ENCODE measurements around the gene CLNK. TPM values are rescaled to one million over a fixed set of nuclear protein-coding genes. Genes with fewer than 3 reads are reported as not detected.
"Not testable (repeated sequence)": the region's sequence is repeated elsewhere in the genome, so short reads cannot be mapped to it uniquely, and the experiment has no call there.

The CLNK gene
- total RNA-seq, 8 experiments from 2014 or later, result 0.05 to 0.21 (median 0.08) TPM; not detected in 1

DNA sequence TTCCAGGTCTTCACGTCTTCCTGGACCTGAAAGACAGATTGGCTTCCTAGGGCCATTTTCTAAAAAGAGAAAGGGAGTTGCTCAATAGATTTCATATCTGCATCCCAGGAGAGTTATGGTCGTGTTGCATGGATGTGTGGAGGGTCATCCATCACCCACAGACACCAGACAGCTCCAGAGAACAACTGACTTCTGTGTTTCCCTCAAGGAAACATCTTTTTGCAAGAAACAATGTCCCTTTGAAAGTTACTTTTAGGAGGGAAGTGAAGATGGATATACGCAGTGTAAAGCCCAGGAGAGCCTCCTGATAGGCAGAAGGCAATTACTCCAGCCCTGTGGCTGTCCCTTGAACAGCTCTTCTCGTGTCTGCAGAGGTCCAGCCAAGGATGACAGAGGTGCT lies 108.3 kb downstream of the CLNK start:
- ATAC-seq (replicated peaks in 6 of 8), result no peak
- in situ Hi-C loops (cut with MboI; ENCODE audit: low pct_unique_long_range_greater_than_20kb in 2 of 9, low sequenced_read_pairs in 9 of 9, unreplicated experiment in 9 of 9), result loop anchor here in 3 of 9 experiments (10.0 to 25.0 kb wide), 3 partner anchors 836 to 861 kb away; partner anchors contain the start of gene HS3ST1 (in 2 of the 3)
- Histone ChIP-seq H3K4me1 (replicated peaks in 1 of 2) (peaks cover 0 to 3% of the 10 kb centered on the region in 2 donors), H3K27ac (no peak overlapping the region), H3K4me3 (no peak overlapping the region)
- 0 to 83% (median 43%) methylated on average over 1 to 2 of the region's 4 CpGs; no CpG with 5 or more reads in 4 of the 10 experiments for WGBS, 10 experiments

DNA sequence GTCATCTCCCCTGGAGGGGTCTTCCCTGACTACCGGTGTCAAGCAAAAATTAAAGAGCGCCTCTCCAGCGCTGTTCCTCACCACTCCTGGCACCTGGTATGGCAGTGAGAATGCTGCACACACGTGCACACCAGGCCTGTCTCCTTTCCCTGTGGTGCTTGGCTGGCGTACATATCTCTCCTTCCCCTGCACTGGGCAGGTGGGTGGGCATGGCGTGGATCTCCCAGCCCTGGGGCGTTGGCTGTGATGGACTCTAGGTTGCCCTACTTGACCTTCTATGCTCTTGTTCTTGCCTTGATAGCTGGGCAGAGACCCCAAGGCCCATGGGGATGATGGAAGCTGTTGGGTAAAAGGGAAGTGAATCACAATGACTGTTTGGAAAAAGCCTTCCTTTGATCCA lies 109.2 kb downstream of the CLNK start:
- 38 to 100% (median 82%) methylated on average over 2 to 5 of the region's 7 CpGs; no CpG with 5 or more reads in 3 of the 10 experiments for whole genome bisulfite sequencing, 10 experiments
- Histone ChIP-seq H3K4me1 (replicated peaks in 1 of 2) (peaks cover 0 to 3% of the 10 kb centered on the region in 2 donors), H3K27ac (no peak overlapping the region), H3K4me3 (no peak overlapping the region)
- no peak for ATAC-seq (replicated peaks in 6 of 8)
- in situ Hi-C loops (cut with MboI; ENCODE audit: low pct_unique_long_range_greater_than_20kb in 2 of 9, low sequenced_read_pairs in 9 of 9, unreplicated experiment in 9 of 9), result loop anchor here in 3 of 9 experiments (10.0 to 25.0 kb wide), 3 partner anchors 837 to 862 kb away; partner anchors contain the start of gene HS3ST1 (in 2 of the 3)

DNA sequence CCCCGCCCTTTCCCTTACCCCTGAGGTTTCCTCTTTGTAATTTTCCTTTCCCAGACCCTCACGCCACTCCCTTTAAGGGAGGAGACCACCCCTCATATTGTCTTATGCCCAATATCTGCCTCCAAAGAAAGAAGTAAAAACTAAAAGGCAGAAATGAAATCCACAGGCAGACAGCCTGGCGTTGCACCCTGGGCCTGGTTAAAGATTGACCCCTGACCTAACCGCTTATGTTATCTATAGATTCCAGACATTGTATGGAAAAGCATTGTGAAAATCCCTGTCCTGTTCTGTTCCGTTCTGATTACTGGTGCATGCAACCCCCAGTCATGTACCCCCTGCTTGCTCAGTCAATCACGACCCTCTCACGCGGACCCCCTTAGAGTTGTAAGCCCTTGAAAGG lies 110.0 kb downstream of the CLNK start:
- not testable (repeated sequence) for H3K4me3 ChIP-seq; H3K27ac ChIP-seq; ATAC-seq (replicated peaks in 6 of 8); H3K4me1 ChIP-seq (replicated peaks in 1 of 2)
- WGBS, 10 experiments, result 17 to 100% (median 90%) methylated on average over 1 to 5 of the region's 8 CpGs; no CpG with 5 or more reads in 5 of the 10 experiments
- in situ Hi-C loops (cut with MboI; ENCODE audit: low pct_unique_long_range_greater_than_20kb in 2 of 9, low sequenced_read_pairs in 9 of 9, unreplicated experiment in 9 of 9), result loop anchor here in 2 of 9 experiments (10.0 to 25.0 kb wide), 2 partner anchors 412 to 850 kb away; partner anchors contain the start of gene HS3ST1 (in 1 of the 2)

DNA sequence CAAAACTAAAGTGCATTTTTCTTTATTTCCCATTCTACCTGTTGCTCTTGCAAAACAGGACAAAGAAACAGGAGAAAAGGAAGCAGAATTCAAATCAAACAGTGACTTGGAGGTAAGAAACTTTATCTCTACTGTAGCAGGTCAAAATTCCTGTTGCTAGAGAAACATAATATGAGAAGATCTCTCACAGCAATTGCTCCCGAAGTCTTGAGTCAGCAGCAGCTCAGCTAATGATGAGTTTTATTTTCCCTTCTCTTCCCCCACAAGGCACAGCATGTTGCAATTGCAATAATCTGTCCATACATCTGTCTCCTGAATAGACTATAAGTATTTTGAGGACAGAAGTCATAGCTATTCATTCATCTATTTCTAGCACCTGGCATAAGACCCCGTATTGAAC lies 112.7 kb downstream of the CLNK start:
- Histone ChIP-seq H3K4me1 (replicated peaks in 1 of 2) (peaks cover 0 to 3% of the 10 kb centered on the region in 2 donors), H3K27ac (no peak overlapping the region), H3K4me3 (no peak overlapping the region)
- ATAC-seq (replicated peaks in 6 of 8), result no peak
- in situ Hi-C loops (cut with MboI; ENCODE audit: low pct_unique_long_range_greater_than_20kb in 2 of 9, low sequenced_read_pairs in 9 of 9, unreplicated experiment in 9 of 9), result loop anchor here in 2 of 9 experiments (10.0 to 25.0 kb wide), 2 partner anchors 410 to 853 kb away; partner anchors contain the start of gene HS3ST1 (in 1 of the 2)
- WGBS, 10 experiments, result 11 to 82% (median 63%) methylated on average over 1 to 2 of the region's 2 CpGs; no CpG with 5 or more reads in 3 of the 10 experiments

DNA sequence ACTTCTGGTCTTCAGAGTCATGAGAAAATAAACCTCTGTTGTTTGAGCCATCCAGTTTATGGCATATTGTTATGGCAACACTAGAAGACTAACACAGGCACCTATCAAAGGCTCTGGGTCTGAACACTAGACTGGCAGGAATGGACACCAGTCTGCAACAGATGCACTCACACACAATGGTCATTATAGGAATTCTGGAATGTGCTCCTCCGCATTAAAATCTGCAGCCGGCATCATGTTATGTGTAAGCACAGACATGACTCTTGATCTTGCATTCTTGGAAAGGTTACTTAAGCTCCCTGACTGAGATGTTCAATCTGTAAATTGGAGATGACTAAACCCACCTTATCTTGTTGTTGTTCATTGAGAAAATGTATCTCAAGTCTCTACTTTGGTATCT lies 115.1 kb downstream of the CLNK start:
- Histone ChIP-seq H3K4me1 (replicated peaks in 1 of 2) (peaks cover 0 to 3% of the 10 kb centered on the region in 2 donors), H3K4me3 (no peak overlapping the region), H3K27ac (no peak overlapping the region)
- in situ Hi-C loops (cut with MboI; ENCODE audit: low pct_unique_long_range_greater_than_20kb in 2 of 9, low sequenced_read_pairs in 9 of 9, unreplicated experiment in 9 of 9), result loop anchor here in 1 of 9 experiments (25.0 kb wide), 1 partner anchor 407 kb away; no protein-coding TSS in a partner anchor
- WGBS, 10 experiments, result 20 to 100% (median 96%) methylated on average over 1 to 2 of the region's 2 CpGs; no CpG with 5 or more reads in 4 of the 10 experiments
- ATAC-seq (replicated peaks in 6 of 8), result no peak

DNA sequence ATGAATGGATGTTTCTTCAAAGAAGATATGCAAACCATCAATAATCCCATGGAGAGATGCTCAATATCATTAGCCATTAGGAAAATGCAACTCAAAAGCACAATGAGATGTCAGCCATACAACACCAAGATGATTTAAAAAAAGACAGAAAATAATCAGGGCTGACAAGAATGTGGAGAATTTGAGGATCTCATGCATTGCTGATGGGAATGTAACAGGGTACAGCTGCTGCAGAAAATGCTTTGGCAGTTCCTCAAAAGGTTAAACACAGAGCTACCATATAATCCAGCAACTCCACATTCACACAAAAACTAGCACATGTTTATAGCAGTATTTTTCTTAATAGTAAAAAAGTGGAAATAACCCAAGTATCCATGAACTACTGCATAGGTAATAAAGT lies 116.8 kb downstream of the CLNK start:
- Histone ChIP-seq H3K27ac (no peak overlapping the region), H3K4me1 (replicated peaks in 1 of 2) (no peaks in the 10 kb centered on the region), H3K4me3 (no peak overlapping the region)
- in situ Hi-C loops (cut with MboI; ENCODE audit: low pct_unique_long_range_greater_than_20kb in 2 of 9, low sequenced_read_pairs in 9 of 9, unreplicated experiment in 9 of 9), result loop anchor here in 1 of 9 experiments (25.0 kb wide), 1 partner anchor 405 kb away; no protein-coding TSS in a partner anchor
- ATAC-seq (replicated peaks in 6 of 8), result no peak

DNA sequence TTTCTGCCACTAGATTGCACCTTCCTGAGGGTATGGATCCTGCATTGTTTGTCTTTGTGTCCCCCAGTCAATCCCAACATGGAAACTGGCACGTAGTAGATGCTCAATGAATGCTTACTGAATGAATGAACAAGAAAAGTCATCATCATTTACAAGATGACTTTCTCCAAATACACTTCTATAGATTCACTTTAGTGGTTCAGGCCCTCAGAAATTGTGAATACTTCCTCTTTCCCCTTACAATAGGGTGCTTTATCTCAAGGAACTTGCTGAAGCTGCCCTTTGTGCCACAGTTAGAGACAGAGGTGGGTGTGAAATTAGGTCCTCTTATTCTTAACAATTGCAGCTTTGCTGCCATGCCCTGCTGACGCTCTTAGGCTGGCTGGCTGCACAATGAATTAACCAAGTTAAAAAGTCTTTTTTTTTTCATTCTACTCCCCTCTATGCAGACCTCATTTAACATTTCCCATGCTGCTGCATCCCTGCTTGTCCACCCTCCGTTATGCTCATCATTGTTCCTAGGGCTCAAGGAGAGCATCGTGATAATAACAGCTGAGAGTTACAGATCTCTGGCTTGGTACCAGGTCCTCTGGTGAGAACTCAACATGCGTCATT lies 119.3 kb downstream of the CLNK start:
- H3K27ac ChIP-seq, result no peak overlapping the region
- in situ Hi-C loops (cut with MboI; ENCODE audit: low pct_unique_long_range_greater_than_20kb in 2 of 9, low sequenced_read_pairs in 9 of 9, unreplicated experiment in 9 of 9), result loop anchor here in 1 of 9 experiments (25.0 kb wide), 1 partner anchor 403 kb away; no protein-coding TSS in a partner anchor
- no peak overlapping the region for H3K4me3 ChIP-seq
- H3K4me1 ChIP-seq (replicated peaks in 1 of 2), result no peaks in the 10 kb centered on the region
- WGBS, 10 experiments, result 0 to 100% (median 81%) methylated on average over 1 to 5 of the region's 5 CpGs; no CpG with 5 or more reads in 1 of the 10 experiments
- no peak for ATAC-seq (replicated peaks in 6 of 8)

DNA sequence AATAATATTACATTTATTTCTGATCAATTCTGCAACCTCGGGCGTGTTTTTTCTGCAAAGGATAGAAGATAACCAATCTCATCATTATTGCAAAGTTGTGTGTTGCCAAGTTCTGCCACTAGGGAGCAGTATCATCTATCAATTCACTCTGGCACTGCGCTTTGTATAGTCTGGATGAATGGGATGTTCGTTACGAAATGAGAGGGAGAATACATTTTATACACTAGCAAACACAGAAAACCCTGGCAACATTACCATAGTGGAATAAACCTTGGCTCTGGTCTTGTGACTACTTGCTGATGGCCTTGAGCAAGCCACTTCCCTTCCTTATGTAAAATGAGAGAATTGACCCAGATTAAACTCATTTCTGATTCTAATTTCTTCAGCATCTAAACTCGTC lies 129.9 kb downstream of the CLNK start:
- in situ Hi-C loops (cut with MboI; ENCODE audit: low pct_unique_long_range_greater_than_20kb in 2 of 9, low sequenced_read_pairs in 9 of 9, unreplicated experiment in 9 of 9), result loop anchor here in 1 of 9 experiments (25.0 kb wide), 1 partner anchor 392 kb away; no protein-coding TSS in a partner anchor
- H3K4me1 ChIP-seq (replicated peaks in 1 of 2), result peaks cover 0 to 2% of the 10 kb centered on the region in 2 donors
- WGBS, 10 experiments, result 0 to 80% (median 11%) methylated on average over 1 to 6 of the region's 6 CpGs

DNA sequence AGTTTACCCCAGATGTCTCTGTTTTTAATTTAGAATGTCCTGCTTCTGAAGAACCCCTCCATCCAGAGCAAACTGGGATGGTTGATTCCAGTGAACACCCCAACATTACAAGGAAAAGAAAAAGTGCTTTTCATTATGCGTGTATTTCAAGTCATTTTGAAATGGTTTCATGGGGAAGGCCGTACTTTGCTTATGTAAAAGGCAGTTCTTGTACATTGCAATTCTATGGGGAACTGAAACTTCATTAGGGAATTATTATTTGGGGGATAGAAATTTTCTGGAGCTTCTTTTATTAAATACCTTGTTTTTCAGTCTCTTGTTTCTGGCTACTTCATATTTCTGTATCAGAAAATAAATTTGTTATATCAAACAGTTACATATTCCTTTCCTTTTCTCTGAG lies 130.4 kb downstream of the CLNK start:
- no peak for ATAC-seq (replicated peaks in 6 of 8)
- Histone ChIP-seq H3K4me1 (replicated peaks in 1 of 2) (peaks cover 0 to 2% of the 10 kb centered on the region in 2 donors), H3K27ac (no peak overlapping the region), H3K4me3 (no peak overlapping the region)
- WGBS, 10 experiments, result 50 to 100% (median 83%) methylated on average over 2 of the region's 2 CpGs; no CpG with 5 or more reads in 3 of the 10 experiments
- in situ Hi-C loops (cut with MboI; ENCODE audit: low pct_unique_long_range_greater_than_20kb in 2 of 9, low sequenced_read_pairs in 9 of 9, unreplicated experiment in 9 of 9), result loop anchor here in 1 of 9 experiments (25.0 kb wide), 1 partner anchor 392 kb away; no protein-coding TSS in a partner anchor

More for the DNA sequence above, 129.9 kb downstream of the CLNK start:
- Histone ChIP-seq H3K27ac (no peak overlapping the region), H3K4me3 (no peak overlapping the region)
- ATAC-seq (replicated peaks in 6 of 8), result peak; percentile 84 to 99 (median 96)

DNA sequence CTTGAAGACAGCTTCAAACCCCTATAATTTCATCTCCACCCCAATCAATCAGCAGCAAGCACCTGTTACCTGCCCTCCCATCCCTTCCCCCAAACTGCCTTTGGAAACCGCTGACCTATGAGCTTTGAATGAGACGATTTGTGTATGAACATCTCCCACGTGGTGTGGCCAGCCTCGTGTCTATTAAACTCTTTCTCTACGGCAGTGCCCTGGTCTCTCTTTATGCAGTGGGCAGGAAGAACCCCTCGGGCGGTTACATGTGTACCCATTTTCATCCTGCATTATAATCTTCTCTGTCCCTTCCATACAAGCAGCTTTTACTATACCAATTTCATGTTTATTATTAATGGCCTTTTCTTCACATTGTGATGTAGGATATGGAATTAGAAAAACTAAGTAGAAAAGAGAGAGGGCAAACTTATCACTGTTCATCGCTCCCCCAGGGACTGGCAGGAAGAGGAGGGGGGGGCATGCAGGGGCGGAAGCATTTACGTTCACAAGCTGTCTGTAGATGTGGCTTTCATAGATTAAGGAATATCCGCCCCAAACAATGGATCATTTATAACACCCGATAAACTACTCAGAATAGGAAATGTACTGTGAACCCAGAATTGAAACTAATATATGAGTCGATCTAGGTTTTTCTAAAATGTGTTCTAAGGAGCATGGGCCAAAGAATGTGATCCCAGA lies 131.8 kb downstream of the CLNK start:
- Histone ChIP-seq H3K27ac (no peak overlapping the region), H3K4me3 (no peak overlapping the region), H3K4me1 (replicated peaks in 1 of 2) (peaks cover 0 to 2% of the 10 kb centered on the region in 2 donors)
- WGBS, 10 experiments, result 0 to 97% (median 84%) methylated on average over 2 to 12 of the region's 13 CpGs
- no peak for ATAC-seq (replicated peaks in 6 of 8)
- in situ Hi-C loops (cut with MboI; ENCODE audit: low pct_unique_long_range_greater_than_20kb in 2 of 9, low sequenced_read_pairs in 9 of 9, unreplicated experiment in 9 of 9), result loop anchor here in 1 of 9 experiments (25.0 kb wide), 1 partner anchor 390 kb away; no protein-coding TSS in a partner anchor

DNA sequence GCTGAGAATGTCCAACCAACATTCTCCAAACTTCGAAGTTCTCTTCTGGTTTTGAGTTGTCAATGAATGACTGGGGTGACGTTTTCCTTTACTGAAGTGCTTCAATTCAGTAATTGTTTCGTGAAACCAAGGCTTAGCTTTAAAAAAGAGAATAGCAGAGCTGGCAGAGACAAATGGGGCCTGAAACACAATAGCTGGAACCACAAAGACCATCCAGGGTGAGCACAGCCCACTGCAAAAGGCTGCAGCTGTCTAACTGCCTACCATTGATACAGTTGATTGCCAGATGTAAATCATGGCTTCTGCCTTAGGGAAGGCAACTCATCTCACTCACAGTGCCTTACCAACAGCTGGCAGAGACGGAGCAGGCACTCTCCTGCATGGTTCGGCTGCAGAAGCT lies 148.7 kb downstream of the CLNK start:
- Histone ChIP-seq H3K4me1 (replicated peaks in 1 of 2) (peaks cover 5 to 10% of the 10 kb centered on the region in 2 donors), H3K4me3 (no peak overlapping the region), H3K27ac (no peak overlapping the region)
- in situ Hi-C loops (cut with MboI; ENCODE audit: low pct_unique_long_range_greater_than_20kb in 2 of 9, low sequenced_read_pairs in 9 of 9, unreplicated experiment in 9 of 9), result loop anchor here in 3 of 9 experiments (25.0 kb wide), 1 partner anchor 374 kb away; no protein-coding TSS in a partner anchor
- peak in 5 of 8 experiments; percentile 65 to 80 (median 75) for ATAC-seq (replicated peaks in 6 of 8)
- WGBS, 10 experiments, result 0 to 31% (median 13%) methylated on average over 2 to 5 of the region's 5 CpGs; no CpG with 5 or more reads in 1 of the 10 experiments

DNA sequence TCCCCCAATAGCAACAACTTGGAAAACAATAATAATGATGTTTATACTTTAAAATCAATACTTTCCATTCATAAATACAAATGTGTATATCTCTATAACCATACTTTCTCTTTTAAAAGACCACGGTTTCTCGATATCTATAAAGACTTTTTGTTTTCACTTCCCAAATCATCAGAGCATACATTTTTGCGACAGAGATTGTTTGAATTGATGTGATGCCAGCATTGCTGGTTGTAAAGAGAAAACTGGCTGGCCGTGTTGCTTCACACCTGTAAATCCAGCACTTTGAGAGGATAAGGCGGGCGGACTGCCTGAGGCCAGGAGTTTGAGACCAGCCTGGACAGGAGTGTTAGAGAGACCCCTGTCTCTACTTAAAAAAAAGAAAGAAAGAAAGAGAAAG lies 149.7 kb downstream of the CLNK start:
- in situ Hi-C loops (cut with MboI; ENCODE audit: low pct_unique_long_range_greater_than_20kb in 2 of 9, low sequenced_read_pairs in 9 of 9, unreplicated experiment in 9 of 9), result loop anchor here in 3 of 9 experiments (25.0 kb wide), 1 partner anchor 373 kb away; no protein-coding TSS in a partner anchor
- no peak overlapping the region for H3K27ac ChIP-seq
- H3K4me3 ChIP-seq, result no peak overlapping the region
- WGBS, 10 experiments, result 21 to 100% (median 91%) methylated on average over 3 to 6 of the region's 6 CpGs; no CpG with 5 or more reads in 1 of the 10 experiments
- H3K4me1 ChIP-seq (replicated peaks in 1 of 2), result peaks cover 5 to 10% of the 10 kb centered on the region in 2 donors
- no peak for ATAC-seq (replicated peaks in 6 of 8)
